HG03432 (cell line): ENCODE measurements around the gene ANLN.
"Not testable (repeated sequence)": the region's sequence is repeated elsewhere in the genome, so short reads cannot be mapped to it uniquely, and the experiment has no call there.

Experiments used
- ATAC-seq: cut with Tn5 transposase; IDR thresholded peaks from one replicate; pipeline ENCODE4 v1.9.1; 2021; ENCODE audit warnings: mild to moderate bottlenecking, moderate library complexity; ENCODE audit not compliant: unreplicated experiment

Gene ANLN

GRCh38 chr7:36372156-36372555 is 17.5 kb upstream of the ANLN start:
- ATAC-seq, result no peak

GRCh38 chr7:36378555-36378954 is 11.1 kb upstream of the ANLN start:
- ATAC-seq, result not testable (repeated sequence)

- no peak for ATAC-seq
These were observed 9.7 kb upstream of the ANLN start for GRCh38 chr7:36379831-36380504.

- ATAC-seq, result no peak
These were observed 8.6 kb upstream of the ANLN start for GRCh38 chr7:36381056-36381455.

GRCh38 chr7:36383284-36383683 is 6.4 kb upstream of the ANLN start:
- not testable (repeated sequence) for ATAC-seq

GRCh38 chr7:36385646-36386045 is 4.0 kb upstream of the ANLN start:
- ATAC-seq, result not testable (repeated sequence)

GRCh38 chr7:36387435-36388231 is 2.0 kb upstream of the ANLN start:
- ATAC-seq, result no peak

- ATAC-seq, result no peak
These were observed 1.2 kb upstream of the ANLN start for GRCh38 chr7:36388423-36388822.

- peak; percentile 44 for ATAC-seq
These were observed 783 bp downstream of the ANLN start for GRCh38 chr7:36390199-36391090.

- ATAC-seq, result peak; percentile 41
These were observed 2.0 kb downstream of the ANLN start for GRCh38 chr7:36391436-36392198.

GRCh38 chr7:36393826-36394225 is 4.2 kb downstream of the ANLN start:
- no peak for ATAC-seq

- no peak for ATAC-seq
These were observed 5.7 kb downstream of the ANLN start for GRCh38 chr7:36395171-36395894.

- ATAC-seq, result no peak
These were observed 6.5 kb downstream of the ANLN start for GRCh38 chr7:36396150-36396549.

- no peak for ATAC-seq
These were observed 10.4 kb downstream of the ANLN start for GRCh38 chr7:36400036-36400435.

- ATAC-seq, result no peak
These were observed 10.9 kb downstream of the ANLN start for GRCh38 chr7:36400606-36401005.

- no peak for ATAC-seq
These were observed 13.8 kb downstream of the ANLN start for GRCh38 chr7:36403452-36403851.

GRCh38 chr7:36404639-36405408 is 15.2 kb downstream of the ANLN start:
- no peak for ATAC-seq

- no peak for ATAC-seq
These were observed 15.7 kb downstream of the ANLN start for GRCh38 chr7:36405409-36405803.

- no peak for ATAC-seq
These were observed 16.5 kb downstream of the ANLN start for GRCh38 chr7:36406156-36406555.
